Epithelial cell of proximal tubule (primary cell): ENCODE results near the gene SYT1. TPM values are rescaled to one million over a fixed set of nuclear protein-coding genes. Genes with fewer than 3 reads are reported as not detected.
A peak's percentile ranks its signal among the peaks of the same experiment; 100 is the strongest.
"Not testable (repeated sequence)": the region's sequence is repeated elsewhere in the genome, so short reads cannot be mapped to it uniquely, and the experiment has no call there.

ENCODE experiments used
- DNase-seq: peaks from one replicate; pipeline ENCODE4 v3.0.0-alpha.2; 2011; ENCODE audit warnings: low read depth
- H3K4me3 ChIP-seq: 2 replicates; pipeline ENCODE4 v1.5.1; 2011; ENCODE audit warnings: low read depth, mild to moderate bottlenecking, low read length
- total RNA-seq: library from RNA; depleted of rRNA; stranded (reverse); fragments of >200 nt; gene quantifications from 2 replicates; pipeline ENCODE4 v1.2.3, GENCODE V29; 2015
- TF ChIP-seq, protein P1 (sequence below): conservative IDR thresholded peaks from 2 replicates; pipeline ENCODE4 v1.5.1; 2012; ENCODE audit warnings: low read depth, mild to moderate bottlenecking, low read length

The SYT1 gene
- total RNA-seq, 1 donor from 2014 or later: 2.0 TPM

DNA sequence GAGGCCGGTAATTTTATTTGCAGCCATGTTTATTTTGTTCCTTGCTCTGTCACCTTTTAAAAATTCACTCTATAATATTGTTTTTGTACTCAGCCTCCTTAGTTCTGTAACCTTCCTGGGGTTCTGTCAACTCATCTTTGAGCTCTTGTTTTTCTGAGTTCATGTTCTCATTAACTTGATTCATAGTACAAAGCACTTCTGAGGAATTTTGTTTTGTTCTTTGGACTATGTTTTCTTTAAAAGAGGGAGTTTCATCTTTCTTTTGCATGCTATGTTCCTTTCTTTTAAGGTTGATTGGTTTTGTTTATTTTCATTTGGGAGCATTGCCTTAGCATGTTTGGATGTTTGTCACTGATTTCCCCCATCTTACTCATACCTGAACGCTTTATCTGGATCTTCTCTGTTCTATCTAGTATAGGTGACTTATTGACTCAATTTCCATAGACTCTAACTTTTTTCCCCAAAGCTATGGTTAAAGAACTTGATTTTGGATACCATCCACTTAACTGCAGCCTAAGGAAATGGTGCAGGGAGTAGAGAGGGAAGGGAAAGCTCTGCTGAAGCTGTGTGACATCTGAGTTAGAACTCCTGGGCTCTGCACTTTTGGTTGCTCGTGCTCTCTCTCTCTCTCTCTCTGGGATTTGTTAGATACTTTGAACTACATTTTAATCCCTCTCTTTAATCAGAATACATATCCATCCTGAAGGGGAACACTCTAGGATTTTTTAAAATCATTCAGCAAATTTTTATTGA is 557.7 kb downstream of the SYT1 start:
- peak; percentile 88 for DNase-seq
- TF ChIP-seq, protein P1, sequence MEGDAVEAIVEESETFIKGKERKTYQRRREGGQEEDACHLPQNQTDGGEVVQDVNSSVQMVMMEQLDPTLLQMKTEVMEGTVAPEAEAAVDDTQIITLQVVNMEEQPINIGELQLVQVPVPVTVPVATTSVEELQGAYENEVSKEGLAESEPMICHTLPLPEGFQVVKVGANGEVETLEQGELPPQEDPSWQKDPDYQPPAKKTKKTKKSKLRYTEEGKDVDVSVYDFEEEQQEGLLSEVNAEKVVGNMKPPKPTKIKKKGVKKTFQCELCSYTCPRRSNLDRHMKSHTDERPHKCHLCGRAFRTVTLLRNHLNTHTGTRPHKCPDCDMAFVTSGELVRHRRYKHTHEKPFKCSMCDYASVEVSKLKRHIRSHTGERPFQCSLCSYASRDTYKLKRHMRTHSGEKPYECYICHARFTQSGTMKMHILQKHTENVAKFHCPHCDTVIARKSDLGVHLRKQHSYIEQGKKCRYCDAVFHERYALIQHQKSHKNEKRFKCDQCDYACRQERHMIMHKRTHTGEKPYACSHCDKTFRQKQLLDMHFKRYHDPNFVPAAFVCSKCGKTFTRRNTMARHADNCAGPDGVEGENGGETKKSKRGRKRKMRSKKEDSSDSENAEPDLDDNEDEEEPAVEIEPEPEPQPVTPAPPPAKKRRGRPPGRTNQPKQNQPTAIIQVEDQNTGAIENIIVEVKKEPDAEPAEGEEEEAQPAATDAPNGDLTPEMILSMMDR: no peak
- no peak overlapping the region for H3K4me3 ChIP-seq

DNA sequence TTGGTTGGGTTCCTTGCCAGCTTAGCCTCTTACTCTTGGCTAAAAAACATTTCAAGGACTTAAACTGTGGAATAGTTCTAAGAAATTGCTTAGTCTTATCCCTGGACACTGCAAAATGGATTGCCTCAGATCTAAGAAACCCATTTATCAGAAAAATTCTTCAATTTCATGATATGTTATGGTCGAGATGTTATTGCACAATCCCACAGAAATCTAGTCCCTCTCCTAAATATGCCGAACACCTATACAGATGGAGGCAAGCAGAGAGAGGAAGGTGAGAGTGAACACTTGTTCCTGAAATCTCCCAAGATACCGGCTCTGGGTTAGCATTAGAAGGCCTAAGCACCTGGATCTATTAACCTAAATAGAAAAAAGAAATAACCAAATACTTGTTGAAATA is 559.0 kb downstream of the SYT1 start:
- no peak overlapping the region for H3K4me3 ChIP-seq
- DNase-seq: no peak
- TF ChIP-seq, protein P1: no peak

DNA sequence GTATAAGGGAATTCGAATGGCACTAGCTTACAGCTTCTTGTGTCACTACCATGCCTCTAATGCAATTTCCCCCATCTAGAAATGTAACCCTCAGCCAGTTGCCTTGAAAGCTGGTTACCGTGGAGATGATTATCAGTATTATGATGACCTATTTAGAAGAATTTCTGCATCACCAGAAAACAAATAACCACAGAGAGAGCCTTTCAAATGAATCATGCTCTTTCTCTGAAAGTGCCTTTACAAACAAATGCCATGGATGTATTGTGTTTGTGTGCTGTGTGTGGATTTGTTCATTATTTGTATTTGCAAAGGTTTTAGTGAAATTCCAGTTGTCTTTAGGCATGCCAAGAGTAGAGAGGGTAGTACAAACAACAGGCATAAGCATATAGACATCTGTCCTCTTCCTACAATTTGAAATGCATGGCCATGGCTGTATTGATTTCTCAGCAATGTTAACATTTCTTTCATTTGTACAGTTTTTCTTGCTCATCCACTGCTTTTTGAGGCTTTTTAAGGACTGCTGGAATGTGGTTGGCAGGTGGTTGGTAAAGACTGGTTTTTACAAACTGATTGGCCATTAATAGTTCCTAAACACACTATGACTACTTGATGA is 559.6 kb downstream of the SYT1 start:
- peak; percentile 96 for DNase-seq
- no peak overlapping the region for H3K4me3 ChIP-seq
- TF ChIP-seq, protein P1: no peak

DNA sequence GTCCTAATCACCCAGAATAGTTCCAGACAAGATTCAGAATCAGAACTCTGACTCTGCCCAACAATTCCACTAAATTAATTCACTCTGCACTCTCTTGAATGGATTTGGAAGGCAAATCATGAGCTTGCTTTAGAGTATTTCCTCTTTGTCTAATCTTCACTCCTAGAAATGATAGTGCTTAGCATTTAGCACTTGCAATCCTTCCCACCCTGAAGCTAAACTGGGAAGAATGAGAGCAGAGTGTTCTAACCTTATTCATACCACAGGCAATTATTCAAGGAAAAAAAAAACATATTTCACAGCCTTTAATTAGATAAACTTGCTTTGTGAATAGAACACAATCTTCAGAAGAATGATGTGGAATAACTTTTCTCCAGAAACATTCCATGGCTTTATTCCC is 561.5 kb downstream of the SYT1 start:
- no peak for DNase-seq
- TF ChIP-seq, protein P1: no peak
- H3K4me3 ChIP-seq: no peak overlapping the region

DNA sequence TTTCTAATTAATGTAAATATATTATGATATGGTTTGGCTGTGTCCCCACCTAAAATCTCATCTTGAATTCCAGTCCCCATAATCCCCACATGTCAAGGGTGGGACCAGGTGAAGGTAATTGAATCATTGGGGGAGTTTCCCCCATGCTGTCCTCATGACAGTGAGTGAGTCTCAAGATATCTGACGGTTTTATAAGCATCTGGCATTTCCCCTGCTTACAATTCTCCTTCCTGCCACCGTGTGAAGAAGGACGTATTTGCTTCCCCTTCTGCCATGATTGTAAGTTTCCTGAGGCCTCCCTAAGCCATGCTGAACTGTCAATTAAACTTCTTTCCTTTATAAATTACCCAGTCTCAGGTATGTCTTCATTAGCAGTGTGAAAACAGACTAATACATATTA is 562.2 kb downstream of the SYT1 start:
- H3K4me3 ChIP-seq, DNase-seq: not testable (repeated sequence)

DNA sequence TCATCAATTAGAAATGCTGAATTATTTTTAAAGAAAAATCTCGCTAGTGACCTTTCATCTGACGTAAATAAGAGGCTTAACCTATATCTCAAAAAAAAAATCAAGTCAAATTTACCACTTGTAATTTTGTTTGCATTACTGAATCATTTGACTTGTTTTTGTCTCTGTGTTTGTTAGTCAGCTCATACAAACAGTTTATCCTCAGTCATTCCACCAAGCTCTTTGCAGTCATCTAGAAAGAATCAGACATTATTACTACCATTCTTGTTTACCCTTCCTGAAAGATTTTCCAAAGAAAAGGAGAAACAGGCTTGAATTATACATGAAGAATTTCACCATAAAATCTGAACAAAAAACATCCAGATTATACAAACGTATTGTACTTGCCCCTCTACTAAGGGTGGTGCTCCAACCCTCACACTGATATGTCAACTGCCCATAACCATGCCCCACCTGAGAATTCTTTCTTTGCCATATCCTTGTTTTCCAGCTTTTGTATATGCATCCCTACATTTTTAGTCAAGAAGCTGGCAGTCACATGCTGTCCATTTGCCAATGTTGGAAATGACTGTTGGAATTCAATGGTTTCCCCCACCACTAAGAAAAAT is 569.0 kb downstream of the SYT1 start:
- H3K4me3 ChIP-seq: no peak overlapping the region
- TF ChIP-seq, protein P1: no peak
- no peak for DNase-seq

DNA sequence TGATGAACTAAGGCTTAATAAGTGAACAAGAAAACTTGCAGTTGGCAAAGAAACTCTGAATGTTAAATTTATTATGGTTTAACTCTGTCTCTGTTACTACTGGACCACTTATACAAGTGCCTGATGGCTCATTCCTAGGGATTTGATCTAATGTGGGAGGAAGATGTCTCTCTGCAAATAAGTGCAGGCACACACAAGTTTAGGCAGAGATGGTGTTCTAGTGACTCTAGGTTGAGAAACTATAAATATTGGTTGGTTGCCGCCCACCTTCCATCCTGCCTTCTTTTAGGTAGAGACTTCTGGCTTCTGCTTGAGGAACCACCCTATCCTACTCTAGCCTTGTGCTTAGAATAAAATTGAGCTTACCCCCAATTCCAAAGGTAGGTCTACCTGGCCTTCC is 570.0 kb downstream of the SYT1 start:
- TF ChIP-seq, protein P1: no peak
- no peak overlapping the region for H3K4me3 ChIP-seq
- DNase-seq: no peak
